H1 (cell line): ENCODE measurements around the gene C1QA. TPM values are rescaled to one million over a fixed set of nuclear protein-coding genes. Genes with fewer than 3 reads are reported as not detected.

Experiments
- CTCF ChIA-PET: fragments of 300-600 bp; sonication (Branson Sonifier 250); formaldehyde crosslinking; loops from one replicate; lab custom pipeline; 2021; ENCODE audit not compliant: partially characterized antibody; lab: Charles Lee
- POLR2A ChIA-PET: fragments of 300-600 bp; sonication (Branson Sonifier 250); formaldehyde crosslinking; loops from one replicate; lab custom pipeline; 2021; ENCODE audit warnings: inconsistent platforms; ENCODE audit not compliant: partially characterized antibody; lab: Charles Lee
- DNase-seq, 2 experiments: peaks; one replicate each; pipeline versions ENCODE4 v3.0.0 to v3.0.0-alpha.2; 2010 to 2022; ENCODE audit warnings: low spot score in 2 of 2, low read depth in 1 of 2, mixed read lengths in 1 of 2
- FAIRE-seq: peaks from 2 replicates; lab custom pipeline; 2011; peaks lifted over from hg19 to GRCh38; lab: Jason Lieb, UNC
- H2AFZ ChIP-seq: 2 replicates; pipeline ENCODE4 v1.8.1; 2012; ENCODE audit warnings: low read length, inconsistent platforms
- H2AK5ac ChIP-seq: 2 replicates; pipeline ENCODE4 v1.6.1; 2013; ENCODE audit warnings: low read depth, low read length
- H2BK120ac ChIP-seq: replicated peaks from 2 replicates; pipeline ENCODE3; 2013; ENCODE audit warnings: low read depth, low read length, inconsistent platforms
- H2BK12ac ChIP-seq: 2 replicates; pipeline ENCODE4 v1.6.1; 2013; ENCODE audit warnings: low read depth, low read length
- H2BK15ac ChIP-seq: 2 replicates; pipeline ENCODE4 v1.6.1; 2013; ENCODE audit warnings: low read length
- H2BK20ac ChIP-seq: 2 replicates; pipeline ENCODE4 v1.6.1; 2013; ENCODE audit warnings: low read length
- H2BK5ac ChIP-seq: 2 replicates; pipeline ENCODE4 v1.6.1; 2013; ENCODE audit warnings: low read depth, low read length
- H3K14ac ChIP-seq: 2 replicates; pipeline ENCODE4 v1.6.1; 2013; ENCODE audit warnings: inconsistent platforms; ENCODE audit not compliant: insufficient read length
- H3K18ac ChIP-seq: 2 replicates; pipeline ENCODE4 v1.6.1; 2013; ENCODE audit warnings: low read length; ENCODE audit errors: extremely low read depth
- H3K23ac ChIP-seq: 2 replicates; pipeline ENCODE4 v1.6.1; 2013; ENCODE audit warnings: inconsistent platforms; ENCODE audit not compliant: insufficient read length
- H3K23me2 ChIP-seq: 2 replicates; pipeline ENCODE4 v1.6.1; 2013; ENCODE audit warnings: low read depth, low read length
- H3K27ac ChIP-seq: 2 replicates; pipeline ENCODE4 v1.6.1; 2011; ENCODE audit warnings: low read depth, low read length, inconsistent platforms
- H3K27me3 ChIP-seq, 4 experiments: replicated peaks in 1 of 4; 1 replicate in 1 of 4; 2 replicates in 3 of 4; pipeline versions ENCODE4 v1.6.1 to v1.8.1; 2011 to 2013; ENCODE audit warnings: low read length in 3 of 4, mild to moderate bottlenecking in 3 of 4, inconsistent platforms in 2 of 4, mixed read lengths in 2 of 4, moderate library complexity in 1 of 4; ENCODE audit not compliant: control insufficient read depth in 3 of 4, insufficient read depth in 3 of 4; ENCODE audit errors: extremely low read depth in 1 of 4
- H3K36me3 ChIP-seq, 4 experiments: 2 replicates each; pipeline versions ENCODE4 v1.6.1 to v1.8.1; 2011 to 2013; ENCODE audit warnings: mild to moderate bottlenecking in 4 of 4, low read length in 3 of 4, moderate library complexity in 2 of 4, control low read depth in 1 of 4, inconsistent platforms in 1 of 4; ENCODE audit not compliant: insufficient read depth in 4 of 4, control insufficient read depth in 2 of 4
- H3K4ac ChIP-seq: replicated peaks from 2 replicates; pipeline ENCODE3; 2013; ENCODE audit warnings: low read length, low read depth, mixed read lengths, inconsistent platforms; ENCODE audit not compliant: insufficient read length
- H3K4me1 ChIP-seq, 4 experiments: replicated peaks in 1 of 4; 1 replicate in 1 of 4; 2 replicates in 3 of 4; pipeline versions ENCODE4 v1.6.1 to v1.8.1; 2011 to 2013; ENCODE audit warnings: low read length in 3 of 4, inconsistent platforms in 2 of 4, mixed read lengths in 1 of 4; ENCODE audit not compliant: insufficient read depth in 4 of 4, control insufficient read depth in 3 of 4
- H3K4me2 ChIP-seq, 2 experiments: 2 replicates each; pipeline versions ENCODE4 v1.6.1 to v1.8.1; 2011 to 2013; ENCODE audit warnings: low read depth in 2 of 2, low read length in 2 of 2, control low read depth in 1 of 2, inconsistent platforms in 1 of 2, mild to moderate bottlenecking in 1 of 2; ENCODE audit not compliant: insufficient read depth in 1 of 2
- H3K4me3 ChIP-seq, 4 experiments: fragments of 200-600, 300-600 bp in 1 of 4; sonication (generic), shearing (Covaris generic), sonication (Bioruptor Twin) in 1 of 4; 2 replicates each; pipeline versions ENCODE4 v1.5.1 to v1.8.1; 2011 to 2016; ENCODE audit warnings: low read length in 4 of 4, low read depth in 3 of 4, control low read depth in 2 of 4, inconsistent platforms in 2 of 4, mild to moderate bottlenecking in 2 of 4, mixed read lengths in 1 of 4, moderate library complexity in 1 of 4; ENCODE audit not compliant: insufficient read depth in 2 of 4; ENCODE audit errors: extremely low read depth in 1 of 4
- H3K56ac ChIP-seq: replicated peaks from 2 replicates; pipeline ENCODE3; 2013; ENCODE audit warnings: low read depth, mild to moderate bottlenecking, mixed read lengths, low read length, inconsistent platforms; ENCODE audit not compliant: insufficient read length
- H3K79me1 ChIP-seq: 2 replicates; pipeline ENCODE4 v1.6.1; 2013; ENCODE audit warnings: low read depth, low read length, control low read depth
- H3K79me2 ChIP-seq, 2 experiments: 2 replicates each; pipeline versions ENCODE4 v1.6.1 to v1.8.1; 2012 to 2013; ENCODE audit warnings: low read length in 2 of 2, mild to moderate bottlenecking in 2 of 2, inconsistent platforms in 1 of 2; ENCODE audit not compliant: insufficient read depth in 2 of 2, control insufficient read depth in 1 of 2
- H3K9ac ChIP-seq, 4 experiments: replicated peaks in 1 of 4; 1 replicate in 1 of 4; 2 replicates in 3 of 4; pipeline versions ENCODE4 v1.6.1 to v1.8.1; 2011 to 2013; ENCODE audit warnings: low read depth in 3 of 4, low read length in 3 of 4, control low read depth in 2 of 4, mild to moderate bottlenecking in 2 of 4, moderate library complexity in 2 of 4, inconsistent platforms in 1 of 4; ENCODE audit errors: extremely low read depth in 1 of 4
- H3K9me3 ChIP-seq, 2 experiments: 2 replicates each; pipeline versions ENCODE4 v1.6.1 to v1.8.1; 2012 to 2013; ENCODE audit warnings: mild to moderate bottlenecking in 2 of 2, moderate library complexity in 2 of 2, control low read depth in 1 of 2, inconsistent platforms in 1 of 2, low read depth in 1 of 2, low read length in 1 of 2, mixed read lengths in 1 of 2; ENCODE audit not compliant: insufficient read depth in 2 of 2
- H4K20me1 ChIP-seq, 2 experiments: replicated peaks in 1 of 2; 2 replicates each; pipeline versions ENCODE3 to v1.8.1; 2011 to 2013; ENCODE audit warnings: inconsistent platforms in 2 of 2, low read length in 2 of 2, mild to moderate bottlenecking in 1 of 2; ENCODE audit not compliant: insufficient read depth in 2 of 2, control insufficient read depth in 1 of 2
- H4K5ac ChIP-seq: 2 replicates; pipeline ENCODE4 v1.6.1; 2013; ENCODE audit warnings: low read length, low read depth, mixed read lengths, inconsistent platforms; ENCODE audit not compliant: insufficient read length
- H4K8ac ChIP-seq: 2 replicates; pipeline ENCODE4 v1.8.0; 2013; ENCODE audit warnings: mild to moderate bottlenecking, moderate library complexity, low read length, inconsistent platforms; ENCODE audit not compliant: insufficient read depth; ENCODE audit errors: extremely low read depth
- H4K91ac ChIP-seq: replicated peaks from 2 replicates; pipeline ENCODE3; 2013; ENCODE audit warnings: low read length, mixed read lengths, inconsistent platforms; ENCODE audit not compliant: insufficient read length
- BRCA1 ChIP-seq: IDR thresholded peaks from 2 replicates; pipeline ENCODE4 v1.6.1; 2012; ENCODE audit warnings: low read depth, low read length, improper control_type of control experiment
- JUND ChIP-seq: IDR thresholded peaks from 2 replicates; pipeline ENCODE4 v1.6.1; 2011; ENCODE audit warnings: mild to moderate bottlenecking, improper control_type of control experiment, low read length
- KDM1A ChIP-seq: fragments of 200-600, 300-600 bp; sonication (generic); IDR thresholded peaks from 2 replicates; pipeline ENCODE4 v1.7.1; 2016; ENCODE audit warnings: mild to moderate bottlenecking, low read length, borderline replicate concordance
- KDM5A ChIP-seq: fragments of 200-600 bp; IDR thresholded peaks from 2 replicates; pipeline ENCODE4 v1.7.1; 2012; ENCODE audit warnings: mild to moderate bottlenecking, low read length, inconsistent platforms, mixed read lengths
- SIN3A ChIP-seq, 2 experiments: IDR thresholded peaks in 1 of 2; conservative IDR thresholded peaks in 1 of 2; 2 replicates each; pipeline ENCODE4 v1.6.1; 2011 to 2012; ENCODE audit warnings: low read length in 2 of 2, improper control_type of control experiment in 1 of 2, low read depth in 1 of 2, mild to moderate bottlenecking in 1 of 2
- SIRT6 ChIP-seq: IDR thresholded peaks from one replicate; pipeline ENCODE4 v1.7.1; 2012; ENCODE audit warnings: low read length, inconsistent platforms
- ZNF274 ChIP-seq: IDR thresholded peaks from 2 replicates; pipeline ENCODE4 v1.7.0; 2012; ENCODE audit warnings: low read length, borderline replicate concordance; ENCODE audit errors: extremely low read depth
- WGBS, 2 experiments: shearing (Covaris generic) in 1 of 2; methylation state at CpG; one replicate each; pipeline versions ENCODE4 v1.1.6 to v1.1.7; 2013 to 2015; ENCODE audit warnings: low lambda C conversion rate in 2 of 2, mixed read lengths in 2 of 2, inconsistent platforms in 1 of 2, low coverage in 1 of 2, missing lambda C conversion rate in 1 of 2; ENCODE audit not compliant: insufficient replicate concordance in 2 of 2, insufficient coverage in 1 of 2, insufficient read length in 1 of 2; ENCODE audit errors: extremely low coverage in 1 of 2, missing lambda C conversion rate in 1 of 2; 5-methylcytosine and 5-hydroxymethylcytosine counted together
- polyA plus RNA-seq, 7 experiments: library from polyadenylated mRNA; depleted of rRNA in 3 of 7; stranded (reverse) in 5 of 7; unstranded in 2 of 7; fragments of >200 nt in 5 of 7; fragments of 200-250 nt in 2 of 7; gene quantifications; 1 replicate in 5 of 7; 2 replicates in 1 of 7; 4 replicates in 1 of 7; pipeline versions ENCODE4 v1.2.1 to v1.2.3, GENCODE V29; 2011 to 2013; ENCODE audit warnings: missing spikeins in 2 of 7, mixed read lengths in 2 of 7
- total RNA-seq: library from RNA; stranded (reverse); fragmentation: NEBNext Ultra II Directional; extraction: Animal tissue kit (Norgen Biotek cat#: 25700); gene quantifications from 2 replicates; pipeline ENCODE4 v1.2.1, GENCODE V29; 2021

The C1QA gene
- total and polyA plus RNA-seq, 2 of the 8 experiments (the other 6 are each of a cell fraction or from before 2014, with no cell fraction given), result not detected

DNA sequence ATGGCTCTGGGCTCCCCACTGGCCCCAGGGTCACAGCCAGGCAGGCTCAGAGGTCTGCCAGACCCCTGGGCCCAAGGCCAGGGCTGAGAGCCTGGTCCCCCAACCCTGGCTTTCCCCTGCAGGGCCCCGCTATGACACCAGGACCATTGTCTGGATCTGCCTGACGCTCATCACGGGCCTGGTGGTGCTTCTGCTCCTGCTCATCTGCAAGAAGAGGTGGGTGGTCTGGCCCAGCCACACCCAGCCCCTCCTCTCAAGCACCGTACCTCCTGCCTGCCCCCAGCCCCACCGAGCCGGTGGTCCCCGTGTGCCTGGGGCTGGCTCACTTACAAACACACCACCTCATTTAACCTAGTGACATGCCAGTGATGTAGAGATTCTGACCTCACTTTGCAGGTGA lies 41.3 kb upstream of the C1QA start:
- Histone ChIP-seq H2BK5ac (no peak overlapping the region), H3K79me1 (no peaks in the 10 kb centered on the region), H2BK15ac (no peak overlapping the region), H4K8ac (peak overlapping the region; percentile 38; the same call in 1 of the 2 replicates), H2BK120ac (no peak overlapping the region), H3K36me3 (no peaks in the 10 kb centered on the region), H4K20me1 (no peaks in the 10 kb centered on the region), H3K18ac (no peak overlapping the region), H3K4me1 (peaks cover 0 to 10% (median 2%) of the 10 kb centered on the region in 4 experiments; a peak in 3 of 7 replicates), H4K91ac (no peak overlapping the region), H3K4me2 (no peak overlapping the region), H3K79me2 (no peaks in the 10 kb centered on the region), H4K5ac (no peak overlapping the region), H3K56ac (no peak overlapping the region), H2BK12ac (no peak overlapping the region), H3K9ac (no peak overlapping the region), H3K23ac (no peak overlapping the region), H2AK5ac (no peak overlapping the region), H3K27me3 (no peaks in the 10 kb centered on the region), H3K4ac (no peak overlapping the region), H3K27ac (no peak overlapping the region), H2BK20ac (no peak overlapping the region), H3K4me3 (no peak overlapping the region), H2AFZ (no peak overlapping the region), H3K23me2 (peaks cover 5% of the 10 kb centered on the region; the same call in 1 of the 2 replicates), H3K14ac (no peak overlapping the region), H3K9me3 (no peaks in the 10 kb centered on the region)
- ChIA-PET CTCF (interaction anchor here (0.6 kb wide), 1 partner anchor 166 kb away, joined by 4 read pairs; no protein-coding TSS in a partner anchor), POLR2A (interaction anchor here (0.7 to 1.2 kb wide), 2 partner anchors 19 to 23 kb away, joined by 3 read pairs; no protein-coding TSS in a partner anchor)
- DNase-seq (no peak), FAIRE-seq (no peak)
- WGBS, 2 experiments, result 85% methylated on average over 7 of the region's 7 CpGs; no CpG with 5 or more reads in 1 of the 2 experiments
- TF ChIP-seq JUND, result no peak
- no peak for TF ChIP-seq KDM1A
- TF ChIP-seq ZNF274, result no peak
- TF ChIP-seq KDM5A, result no peak
- no peak for TF ChIP-seq SIRT6
- no peak for TF ChIP-seq SIN3A (conservative IDR thresholded peaks at IDR 0.05 in 1 of 2, IDR thresholded peaks at IDR 0.05 in 1 of 2; ENCODE audit: low read depth in 1 of 2, low read length in 2 of 2)
- TF ChIP-seq BRCA1, result no peak
